Osteoblast (primary cell): Measurements from ENCODE around the gene PRKACA. TPM values are rescaled to one million over a fixed set of nuclear protein-coding genes. Genes with fewer than 3 reads are reported as not detected.
A peak's percentile ranks its signal among the peaks of the same experiment; 100 is the strongest.

Experiments
- DNase-seq: peaks from one replicate; pipeline ENCODE4 v3.0.0; 2011; ENCODE audit warnings: low spot score, mixed read lengths; ENCODE audit not compliant: insufficient read length; ENCODE audit errors: missing footprints
- H2AFZ ChIP-seq: 2 replicates; pipeline ENCODE4 v1.6.0; 2011; ENCODE audit warnings: mild to moderate bottlenecking, low read length
- H3K27ac ChIP-seq: 2 replicates; pipeline ENCODE4 v1.5.1; 2011; ENCODE audit warnings: mild to moderate bottlenecking, low read depth, low read length, moderate library complexity
- H3K27me3 ChIP-seq: 2 replicates; pipeline ENCODE4 v1.6.0; 2012; ENCODE audit warnings: mild to moderate bottlenecking, control low read depth, inconsistent platforms, low read length, moderate library complexity; ENCODE audit not compliant: insufficient read depth
- H3K36me3 ChIP-seq: 2 replicates; pipeline ENCODE4 v1.5.1; 2011; ENCODE audit warnings: mild to moderate bottlenecking, low read length, control low read depth, moderate library complexity; ENCODE audit not compliant: insufficient read depth
- H3K4me1 ChIP-seq: 2 replicates; pipeline ENCODE4 v1.5.1; 2011; ENCODE audit warnings: mild to moderate bottlenecking, low read length, control low read depth, moderate library complexity; ENCODE audit not compliant: insufficient read depth
- H3K4me2 ChIP-seq: 2 replicates; pipeline ENCODE4 v1.6.0; 2011; ENCODE audit warnings: mild to moderate bottlenecking, low read length; ENCODE audit not compliant: insufficient read depth
- H3K4me3 ChIP-seq: fragments of 200-600 bp; sonication (generic); 3 replicates; pipeline ENCODE4 v1.5.1; 2012; ENCODE audit warnings: mild to moderate bottlenecking, low read length, inconsistent platforms; ENCODE audit not compliant: insufficient read depth
- H3K79me2 ChIP-seq: 2 replicates; pipeline ENCODE4 v1.6.0; 2012; ENCODE audit warnings: mild to moderate bottlenecking, low read length, control low read depth, inconsistent platforms; ENCODE audit not compliant: insufficient read depth
- H3K9me3 ChIP-seq: 2 replicates; pipeline ENCODE4 v1.5.1; 2011; ENCODE audit warnings: low read depth, low read length, control low read depth
- H4K20me1 ChIP-seq: 2 replicates; pipeline ENCODE4 v1.6.0; 2012; ENCODE audit warnings: mild to moderate bottlenecking, low read length, control low read depth; ENCODE audit not compliant: insufficient read depth
- total RNA-seq: library from RNA; depleted of rRNA; stranded (reverse); fragments of >200 nt; gene quantifications from 2 replicates; pipeline ENCODE4 v1.2.3, GENCODE V29; 2012
- TF ChIP-seq, protein P1 (sequence below): IDR thresholded peaks from 2 replicates; pipeline ENCODE4 v1.5.1; 2011; ENCODE audit warnings: mild to moderate bottlenecking, low read depth, low read length, moderate library complexity; ENCODE audit errors: extremely low read depth

PRKACA gene
- total RNA-seq, 1 donor = 45.6 TPM

- TF ChIP-seq, protein P1, sequence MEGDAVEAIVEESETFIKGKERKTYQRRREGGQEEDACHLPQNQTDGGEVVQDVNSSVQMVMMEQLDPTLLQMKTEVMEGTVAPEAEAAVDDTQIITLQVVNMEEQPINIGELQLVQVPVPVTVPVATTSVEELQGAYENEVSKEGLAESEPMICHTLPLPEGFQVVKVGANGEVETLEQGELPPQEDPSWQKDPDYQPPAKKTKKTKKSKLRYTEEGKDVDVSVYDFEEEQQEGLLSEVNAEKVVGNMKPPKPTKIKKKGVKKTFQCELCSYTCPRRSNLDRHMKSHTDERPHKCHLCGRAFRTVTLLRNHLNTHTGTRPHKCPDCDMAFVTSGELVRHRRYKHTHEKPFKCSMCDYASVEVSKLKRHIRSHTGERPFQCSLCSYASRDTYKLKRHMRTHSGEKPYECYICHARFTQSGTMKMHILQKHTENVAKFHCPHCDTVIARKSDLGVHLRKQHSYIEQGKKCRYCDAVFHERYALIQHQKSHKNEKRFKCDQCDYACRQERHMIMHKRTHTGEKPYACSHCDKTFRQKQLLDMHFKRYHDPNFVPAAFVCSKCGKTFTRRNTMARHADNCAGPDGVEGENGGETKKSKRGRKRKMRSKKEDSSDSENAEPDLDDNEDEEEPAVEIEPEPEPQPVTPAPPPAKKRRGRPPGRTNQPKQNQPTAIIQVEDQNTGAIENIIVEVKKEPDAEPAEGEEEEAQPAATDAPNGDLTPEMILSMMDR = no peak
- Histone ChIP-seq H4K20me1 (no peaks in the 10 kb centered on the region), H3K79me2 (peaks cover 11% of the 10 kb centered on the region), H3K36me3 (no peaks in the 10 kb centered on the region), H2AFZ (peak overlapping the region; percentile 91), H3K4me2 (peak overlapping the region; percentile 90), H3K9me3 (no peaks in the 10 kb centered on the region), H3K4me3 (peak overlapping the region; percentile 81), H3K4me1 (peaks cover 17% of the 10 kb centered on the region), H3K27me3 (no peaks in the 10 kb centered on the region), H3K27ac (peak overlapping the region; percentile 77)
- DNase-seq = peak; percentile 100
These were observed 36.4 kb downstream of the PRKACA start for GRCh38 chr19:14080887-14081796.

DNA sequence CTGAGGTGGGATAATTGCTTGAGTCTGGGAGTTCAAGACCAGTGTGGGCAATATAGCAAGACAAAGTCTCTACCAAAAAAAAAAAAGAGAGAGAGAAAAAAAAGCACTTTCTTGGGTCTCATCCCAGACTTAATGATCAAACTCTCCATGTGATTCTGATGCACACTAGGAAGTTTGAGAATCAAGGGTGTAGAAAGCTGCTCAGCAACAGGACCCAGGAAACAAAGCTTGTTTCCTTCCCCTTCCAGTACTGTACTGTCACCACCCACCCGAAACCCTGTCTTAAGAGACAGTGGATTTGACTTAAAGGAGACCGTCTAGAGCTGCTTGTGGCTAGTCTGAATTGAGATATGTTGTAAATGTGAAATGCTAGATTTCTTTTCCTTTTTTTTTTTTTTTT is 39.2 kb downstream of the PRKACA start:
- H4K20me1 ChIP-seq = no peaks in the 10 kb centered on the region
- no peaks in the 10 kb centered on the region for H3K36me3 ChIP-seq
- H3K79me2 ChIP-seq = peaks cover 11% of the 10 kb centered on the region
- DNase-seq = peak; percentile 85
- peaks cover 29% of the 10 kb centered on the region for H3K4me1 ChIP-seq
- H3K9me3 ChIP-seq = no peaks in the 10 kb centered on the region
- TF ChIP-seq, protein P1 = no peak
- H3K4me2 ChIP-seq = no peak overlapping the region
- no peaks in the 10 kb centered on the region for H3K27me3 ChIP-seq
- no peak overlapping the region for H3K4me3 ChIP-seq
- no peak overlapping the region for H2AFZ ChIP-seq
- no peak overlapping the region for H3K27ac ChIP-seq

DNA sequence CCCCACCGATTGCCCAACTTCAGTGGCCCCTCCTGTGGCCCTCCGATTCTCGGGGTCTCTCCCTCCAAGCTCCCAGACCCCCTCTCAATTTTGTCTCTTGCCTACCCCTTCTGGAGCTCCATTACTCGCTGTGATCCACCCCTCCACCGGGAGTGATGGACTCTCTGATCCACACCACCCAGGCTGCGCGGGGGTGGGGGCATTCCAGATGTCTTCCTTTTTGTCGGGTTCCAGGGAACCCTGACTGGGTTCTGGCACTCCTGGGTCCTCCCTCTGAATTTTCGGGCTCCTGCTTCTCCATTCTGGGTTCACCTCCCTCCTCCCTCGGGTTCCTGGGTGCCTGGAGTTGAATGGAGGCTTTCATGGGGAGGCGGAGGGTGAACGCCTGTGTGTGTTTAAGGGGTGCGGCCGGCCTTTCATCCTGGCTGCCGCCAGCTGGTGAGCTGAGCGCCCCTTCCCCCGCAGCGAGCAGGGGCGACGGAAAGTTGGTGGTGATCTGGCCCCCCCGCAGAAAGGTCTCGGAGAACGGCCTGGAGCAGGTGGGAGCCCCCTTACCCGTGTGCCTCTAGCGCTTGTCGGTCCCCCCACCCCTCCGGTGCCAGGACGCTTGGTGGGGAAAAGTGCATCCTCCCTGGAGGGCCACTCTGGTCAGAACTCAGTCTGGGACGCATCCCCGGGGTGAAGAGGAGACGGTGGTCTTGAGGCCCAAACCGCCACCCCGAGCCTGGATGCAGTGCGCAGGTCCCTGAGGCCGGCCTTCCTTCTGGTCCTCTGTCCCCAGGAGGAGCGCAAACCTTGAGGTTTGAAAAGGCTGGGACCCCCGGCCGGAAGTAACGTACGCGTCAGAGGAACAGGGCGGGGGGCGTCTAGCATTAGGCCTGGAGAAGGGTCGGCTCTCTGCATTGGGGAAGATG is 43.4 kb downstream of the PRKACA start:
- DNase-seq = peak; percentile 94

More for the DNA sequence above, 43.4 kb downstream of the PRKACA start:
- Histone ChIP-seq H3K4me3 (peak overlapping the region; percentile 86), H3K36me3 (no peaks in the 10 kb centered on the region), H3K9me3 (no peaks in the 10 kb centered on the region), H2AFZ (peak overlapping the region; percentile 73), H3K79me2 (no peaks in the 10 kb centered on the region), H4K20me1 (no peaks in the 10 kb centered on the region), H3K4me2 (peak overlapping the region; percentile 96), H3K4me1 (peaks cover 15% of the 10 kb centered on the region), H3K27ac (no peak overlapping the region), H3K27me3 (no peaks in the 10 kb centered on the region)
- TF ChIP-seq, protein P1 = no peak
